Measurements from ENCODE around the gene FILIP1.

The FILIP1 gene

DNA sequence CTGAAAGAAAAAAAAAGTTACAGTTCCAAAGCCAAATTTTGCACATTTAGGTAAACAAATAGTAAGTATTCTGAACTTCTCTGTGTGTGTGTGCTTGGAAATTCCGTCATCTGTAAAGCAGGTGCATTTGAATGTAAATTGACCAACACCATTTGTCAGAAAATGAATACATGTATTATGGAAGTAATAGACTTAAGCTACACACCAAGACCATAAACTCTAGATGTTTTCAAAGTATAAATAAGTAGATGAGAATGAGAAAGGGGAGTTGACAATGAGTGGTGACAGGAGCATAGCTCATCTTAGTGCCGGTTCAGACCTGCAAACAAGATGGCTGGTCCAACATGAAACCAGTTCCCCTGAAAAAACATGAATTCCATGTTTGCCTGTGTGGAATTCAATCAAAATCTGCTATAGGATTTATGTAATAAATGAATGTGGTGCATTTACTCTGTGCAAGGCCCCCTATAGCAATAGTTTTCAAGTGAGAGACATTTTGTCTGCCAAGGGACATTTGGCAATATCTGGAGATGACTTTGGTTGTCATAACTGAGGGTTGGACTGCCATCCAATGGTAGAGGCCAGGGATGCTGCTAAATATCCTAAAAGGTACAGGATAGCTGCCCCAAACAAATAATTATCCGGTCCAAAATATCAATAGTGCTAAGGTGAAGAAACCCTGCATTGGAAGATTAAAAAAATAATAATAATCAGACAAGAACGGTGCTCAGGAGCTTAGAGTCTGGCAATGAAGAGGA lies 11.0 kb upstream of the FILIP1 start:
- H3K27ac ChIP-seq, result no peak overlapping the region
- TF ChIP-seq CTCF (conservative IDR thresholded peaks at IDR 0.05), result peak; percentile 32

DNA sequence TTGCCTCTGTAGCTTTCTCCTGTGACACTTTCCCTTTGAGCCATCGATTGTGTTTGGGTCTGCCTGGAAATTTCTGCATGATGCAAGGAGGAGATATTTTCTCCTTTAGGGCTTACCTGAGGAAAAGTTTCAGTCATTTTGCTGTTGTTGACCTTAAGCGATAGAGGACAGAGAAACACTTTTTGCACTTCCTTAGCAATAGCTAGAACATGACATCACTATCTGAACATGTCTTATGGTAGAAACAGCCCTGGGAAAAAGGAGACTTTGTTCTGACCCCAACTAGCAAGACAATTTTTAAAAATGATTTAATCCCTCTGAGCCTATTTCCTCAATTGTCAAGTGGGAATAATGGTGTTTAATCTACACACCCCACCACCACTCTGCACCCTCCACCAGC lies 9.7 kb upstream of the FILIP1 start:
- no peak for TF ChIP-seq CTCF (conservative IDR thresholded peaks at IDR 0.05)
- H3K27ac ChIP-seq, result no peak overlapping the region

DNA sequence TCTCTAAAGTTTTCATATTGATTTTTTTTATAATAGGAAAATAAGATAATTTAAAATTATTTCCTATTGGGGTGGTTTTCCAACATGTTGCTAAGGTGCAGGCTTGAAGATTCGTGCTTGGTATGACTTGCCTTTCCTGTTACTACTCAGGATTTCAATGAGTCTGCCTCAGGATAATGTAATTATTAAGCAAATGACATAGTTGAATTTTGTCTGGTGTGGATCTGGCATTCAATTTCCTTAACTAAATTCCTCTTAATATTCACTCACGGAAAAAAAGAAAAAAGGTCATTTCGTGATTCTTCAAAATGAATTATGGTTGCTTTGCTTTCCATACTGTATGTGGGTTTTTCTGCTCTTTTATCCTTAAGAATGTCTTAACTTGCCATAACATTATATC lies 9.3 kb upstream of the FILIP1 start:
- TF ChIP-seq CTCF (conservative IDR thresholded peaks at IDR 0.05), result no peak
- no peak overlapping the region for H3K27ac ChIP-seq

GRCh38 chr6:75501756-75502155 lies 8.2 kb upstream of the FILIP1 start:
- H3K27ac ChIP-seq, result no peak overlapping the region
- TF ChIP-seq CTCF (conservative IDR thresholded peaks at IDR 0.05), result no peak

DNA sequence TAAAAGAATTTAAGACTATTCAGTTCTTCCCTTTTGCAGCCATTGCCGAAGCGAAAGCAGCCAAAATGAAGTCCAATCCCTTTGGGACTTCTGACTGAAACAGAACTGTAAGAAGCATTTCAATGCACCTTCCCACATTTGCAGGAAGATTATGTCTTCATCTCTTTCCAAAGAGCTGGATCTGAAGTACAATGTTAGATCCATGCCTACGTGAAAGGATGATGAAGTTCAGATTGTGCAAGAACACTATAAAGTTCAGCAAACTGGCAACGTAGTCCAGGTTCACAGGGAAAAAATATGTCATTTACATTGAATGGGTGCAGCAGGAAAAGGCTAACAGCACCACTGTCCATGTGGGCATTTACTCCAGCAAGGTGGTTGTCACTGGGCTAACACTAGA lies 6.0 kb upstream of the FILIP1 start:
- H3K27ac ChIP-seq, result no peak overlapping the region
- no peak for TF ChIP-seq CTCF (conservative IDR thresholded peaks at IDR 0.05)

GRCh38 chr6:75498862-75499261 lies 5.3 kb upstream of the FILIP1 start:
- no peak overlapping the region for H3K27ac ChIP-seq
- no peak for TF ChIP-seq CTCF (conservative IDR thresholded peaks at IDR 0.05)

DNA sequence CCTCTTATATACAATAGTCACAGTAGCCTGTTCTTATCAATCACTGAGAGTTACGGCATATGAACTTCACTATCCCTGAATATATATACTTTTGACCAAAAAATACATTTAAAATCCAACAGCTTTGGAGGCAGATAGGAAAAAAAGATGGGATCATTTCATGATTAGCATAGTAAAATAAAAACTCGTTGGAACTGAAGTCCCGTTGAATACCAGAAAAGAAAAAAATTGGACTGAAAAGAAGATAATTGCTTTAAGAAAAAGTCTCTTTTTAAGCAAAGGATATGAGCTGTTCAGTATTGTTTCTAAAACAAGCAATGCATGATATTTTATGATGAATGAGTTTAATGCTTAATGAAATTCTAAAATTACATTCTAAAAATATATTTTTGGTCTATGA lies 4.4 kb upstream of the FILIP1 start:
- H3K27ac ChIP-seq, result no peak overlapping the region
- no peak for TF ChIP-seq CTCF (conservative IDR thresholded peaks at IDR 0.05)

All from VCaP (cell line).